GM18909 (cell line): ENCODE measurements around the gene ATP6V1F.

Experiments used
- ATAC-seq: cut with Tn5 transposase; IDR thresholded peaks from one replicate; pipeline ENCODE4 v1.9.1; 2021; ENCODE audit warnings: mild to moderate bottlenecking; ENCODE audit not compliant: unreplicated experiment, poor library complexity

The ATP6V1F gene

DNA sequence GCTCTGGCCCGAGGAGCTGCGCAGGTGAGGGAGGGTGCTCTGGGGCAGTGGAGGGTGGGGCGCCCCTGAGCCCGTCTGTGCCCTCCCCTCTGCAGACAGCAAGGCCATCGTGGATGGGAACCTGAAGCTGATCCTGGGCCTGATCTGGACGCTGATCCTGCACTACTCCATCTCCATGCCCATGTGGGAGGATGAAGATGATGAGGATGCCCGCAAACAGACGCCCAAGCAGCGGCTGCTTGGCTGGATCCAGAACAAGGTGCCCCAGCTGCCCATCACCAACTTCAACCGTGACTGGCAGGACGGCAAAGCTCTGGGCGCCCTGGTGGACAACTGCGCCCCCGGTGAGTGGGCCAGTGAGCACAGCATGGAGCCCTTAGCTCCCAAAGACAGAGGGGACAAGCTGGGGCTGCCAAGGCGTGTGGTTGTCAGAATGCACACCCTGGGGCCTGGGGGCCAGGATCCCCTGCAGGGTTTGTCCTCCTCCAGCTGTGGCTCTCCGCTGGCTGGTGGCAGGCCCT, 27.4 kb upstream of the ATP6V1F start:
- no peak for ATAC-seq

DNA sequence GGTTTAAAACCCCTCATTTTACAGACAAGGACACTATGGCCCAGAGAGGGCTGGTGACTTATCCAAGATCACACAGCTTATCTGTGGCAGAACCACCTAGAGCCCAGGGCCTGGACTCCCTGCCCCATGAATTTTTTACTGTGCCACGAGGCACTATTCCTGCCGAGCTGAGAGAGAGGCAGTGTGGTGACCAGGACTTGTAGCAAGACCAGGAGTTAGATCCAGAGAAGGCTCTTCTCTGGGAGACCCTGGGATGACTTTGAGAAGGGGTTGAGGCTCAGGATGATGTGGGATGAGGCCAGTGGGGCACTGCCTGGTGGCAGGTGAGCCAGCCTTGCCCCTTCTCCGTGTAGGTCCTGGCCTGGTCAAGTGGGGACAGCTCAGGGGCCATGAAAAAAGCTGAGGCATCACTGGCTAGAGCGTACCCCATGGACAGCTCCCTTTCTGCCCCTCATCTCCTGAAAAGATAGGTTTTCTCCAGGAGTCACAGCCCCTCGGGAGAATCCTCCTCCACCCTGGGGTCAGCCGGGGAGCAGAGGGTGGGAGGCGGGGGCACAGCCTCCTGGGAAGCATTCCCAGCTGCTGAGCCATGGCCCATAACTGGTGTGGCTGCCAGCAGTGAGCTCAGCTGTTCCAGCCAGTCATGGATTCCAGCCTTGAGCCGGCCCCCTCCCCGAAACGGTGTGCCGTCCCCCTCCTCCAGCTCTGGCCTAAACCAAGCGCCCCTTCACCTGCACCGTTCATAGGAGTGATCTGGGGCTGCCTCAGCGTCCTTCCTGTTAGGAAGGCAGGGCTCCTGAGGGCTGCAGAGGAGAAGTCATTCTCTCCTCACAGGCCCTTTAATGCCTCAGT, 26.6 kb upstream of the ATP6V1F start:
- no peak for ATAC-seq

DNA sequence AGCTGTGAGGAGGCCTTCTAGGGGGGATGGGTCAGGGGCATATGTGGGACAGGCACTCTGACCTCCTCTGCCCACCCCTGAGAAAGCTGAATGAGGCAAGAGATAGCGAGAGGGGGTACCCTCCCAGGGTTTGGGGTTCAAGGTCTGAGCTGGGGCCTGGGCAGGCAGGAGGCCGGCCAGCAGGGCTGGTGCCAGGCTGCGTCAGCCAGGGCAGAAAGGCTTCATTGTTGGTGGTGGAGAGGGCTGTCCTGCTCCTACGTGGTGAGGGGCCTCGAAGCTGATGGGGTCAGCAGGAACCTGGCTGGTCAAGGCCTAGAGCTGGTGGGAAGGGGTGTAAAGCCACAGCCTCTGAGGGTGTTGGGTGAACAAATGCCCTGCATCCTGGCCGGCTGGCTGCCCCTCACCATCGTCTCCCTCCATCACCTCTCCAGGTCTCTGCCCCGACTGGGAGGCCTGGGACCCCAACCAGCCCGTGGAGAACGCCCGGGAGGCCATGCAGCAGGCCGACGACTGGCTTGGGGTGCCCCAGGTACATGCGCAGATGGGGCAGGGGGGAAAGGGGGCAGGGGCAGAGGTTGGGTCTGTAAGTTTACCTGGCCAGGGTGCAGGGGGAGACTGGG, 25.8 kb upstream of the ATP6V1F start:
- ATAC-seq = no peak

DNA sequence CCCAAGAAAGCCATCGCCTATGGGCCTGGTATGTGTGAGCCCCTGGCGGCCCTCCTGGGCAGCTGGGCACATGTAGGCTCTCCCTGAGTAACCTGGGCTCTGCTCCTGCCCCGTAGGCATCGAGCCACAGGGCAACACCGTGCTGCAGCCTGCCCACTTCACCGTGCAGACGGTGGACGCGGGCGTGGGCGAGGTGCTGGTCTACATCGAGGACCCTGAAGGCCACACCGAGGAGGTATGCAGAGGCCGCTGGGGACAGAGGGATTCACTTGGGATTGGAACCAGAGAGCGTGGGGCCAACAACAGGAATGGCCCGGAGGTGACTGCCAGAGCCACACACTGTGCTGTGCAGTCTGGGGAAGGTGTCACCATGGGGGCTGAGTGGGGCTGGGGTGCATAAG, 25.1 kb upstream of the ATP6V1F start:
- ATAC-seq = no peak

DNA sequence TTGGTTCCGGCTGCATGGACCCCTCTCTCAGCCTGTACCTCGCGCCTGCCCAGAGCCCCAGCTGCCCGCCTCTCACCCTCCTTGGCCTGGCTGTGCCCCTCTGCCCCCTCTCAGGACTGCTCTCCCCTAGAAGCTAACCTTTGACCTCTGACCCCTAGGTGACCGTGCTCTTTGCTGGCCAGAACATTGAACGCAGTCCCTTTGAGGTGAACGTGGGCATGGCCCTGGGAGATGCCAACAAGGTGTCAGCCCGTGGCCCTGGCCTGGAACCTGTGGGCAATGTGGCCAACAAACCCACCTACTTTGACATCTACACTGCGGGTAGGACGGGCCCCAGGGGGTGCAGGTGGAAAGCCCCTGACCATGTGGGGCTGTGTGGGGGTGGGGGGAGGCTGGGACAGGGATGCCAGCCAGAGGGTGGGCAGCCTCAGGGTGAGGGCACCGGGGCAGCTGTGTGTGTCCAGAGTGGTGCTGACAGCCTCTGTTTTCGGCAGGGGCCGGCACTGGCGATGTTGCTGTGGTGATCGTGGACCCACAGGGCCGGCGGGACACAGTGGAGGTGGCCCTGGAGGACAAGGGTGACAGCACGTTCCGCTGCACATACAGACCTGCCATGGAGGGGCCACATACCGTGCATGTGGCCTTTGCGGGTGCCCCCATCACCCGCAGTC, 24.4 kb upstream of the ATP6V1F start:
- no peak for ATAC-seq

DNA sequence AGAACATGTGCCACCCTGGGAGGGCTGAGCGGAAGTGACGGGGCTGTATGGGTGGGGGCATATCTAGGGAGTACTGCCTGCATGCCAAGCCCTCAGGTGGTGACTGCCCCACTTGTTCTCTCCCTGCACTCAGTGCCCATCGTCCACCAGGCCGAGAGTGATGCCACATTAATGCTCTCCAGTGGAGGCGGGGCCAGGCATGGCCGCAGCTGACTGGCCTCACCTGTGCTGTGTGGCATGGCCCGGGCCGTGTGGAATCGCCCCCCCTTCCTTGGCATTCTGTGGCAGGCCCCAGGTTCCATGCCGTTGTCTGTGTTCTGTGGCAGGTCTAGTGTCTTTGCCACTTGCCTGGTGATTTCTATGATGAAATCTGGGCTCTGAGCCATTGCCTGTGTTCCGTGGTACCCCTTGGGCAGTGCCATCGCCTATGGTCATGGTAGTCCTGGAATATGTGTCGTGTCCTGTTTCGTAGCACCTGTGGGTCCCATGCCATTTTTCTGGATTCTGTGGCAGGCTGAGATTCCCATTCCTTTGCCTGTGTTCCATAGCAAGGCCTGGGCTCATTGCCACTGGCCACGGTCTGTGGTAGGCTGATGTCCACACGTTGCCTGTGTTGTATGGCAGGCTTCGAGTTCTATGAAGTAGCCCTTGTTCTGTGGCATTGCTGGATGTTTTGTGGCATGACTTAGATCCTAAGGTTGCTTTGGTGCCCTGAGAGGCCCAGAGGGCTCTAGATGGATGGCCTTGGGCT, 23.5 kb upstream of the ATP6V1F start:
- ATAC-seq = no peak

DNA sequence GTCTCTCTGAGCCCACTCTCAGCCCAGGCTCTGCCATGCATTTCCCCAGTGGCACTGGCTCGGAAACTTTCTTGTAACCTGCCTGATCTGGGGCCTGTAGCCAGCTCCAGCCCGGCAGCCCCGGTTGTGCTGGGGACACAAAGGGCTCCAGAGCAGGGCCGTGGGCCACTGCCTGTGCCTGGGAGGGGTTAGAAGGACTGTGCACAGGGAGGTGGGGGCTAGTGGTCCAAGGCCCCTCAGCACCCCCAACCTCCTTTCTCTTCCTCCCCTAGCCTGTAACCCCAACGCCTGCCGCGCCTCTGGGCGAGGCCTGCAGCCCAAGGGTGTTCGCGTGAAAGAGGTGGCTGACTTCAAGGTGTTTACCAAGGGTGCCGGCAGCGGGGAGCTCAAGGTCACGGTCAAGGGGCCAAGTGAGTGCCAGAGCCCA, 22.9 kb upstream of the ATP6V1F start:
- ATAC-seq = no peak

DNA sequence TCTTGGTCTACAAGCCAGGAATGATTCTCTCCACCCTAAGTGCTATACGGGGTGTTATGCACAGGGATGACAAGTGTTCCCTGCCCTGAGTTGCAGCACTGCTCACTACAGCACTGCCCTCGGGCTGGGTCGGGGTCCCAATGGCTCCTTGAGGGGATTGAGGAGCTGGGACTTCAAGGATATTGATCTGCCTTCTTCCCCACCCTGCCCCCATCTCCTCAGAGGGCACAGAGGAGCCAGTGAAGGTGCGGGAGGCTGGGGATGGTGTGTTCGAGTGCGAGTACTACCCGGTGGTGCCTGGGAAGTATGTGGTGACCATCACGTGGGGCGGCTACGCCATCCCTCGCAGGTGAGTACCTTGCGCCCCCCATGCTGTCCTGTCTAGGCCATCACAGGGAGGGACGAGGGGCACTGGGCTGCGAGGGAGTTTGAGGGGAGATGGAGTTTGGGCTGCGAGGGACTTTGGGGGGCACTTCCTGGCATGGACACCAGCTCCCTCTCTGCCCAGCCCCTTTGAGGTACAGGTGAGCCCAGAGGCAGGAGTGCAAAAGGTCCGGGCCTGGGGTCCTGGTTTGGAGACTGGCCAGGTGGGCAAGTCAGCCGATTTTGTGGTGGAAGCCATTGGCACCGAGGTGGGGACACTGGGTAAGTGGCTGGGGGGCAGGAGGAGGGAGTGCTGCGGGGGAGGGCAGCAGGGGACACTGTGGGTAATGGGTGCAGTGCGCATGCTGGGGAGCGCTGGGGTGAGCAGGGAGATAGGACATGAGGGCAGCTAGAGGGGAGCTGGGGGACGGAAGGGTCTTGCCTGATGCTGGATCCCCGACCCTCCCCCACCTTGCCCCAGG, 22.1 kb upstream of the ATP6V1F start:
- ATAC-seq = no peak

DNA sequence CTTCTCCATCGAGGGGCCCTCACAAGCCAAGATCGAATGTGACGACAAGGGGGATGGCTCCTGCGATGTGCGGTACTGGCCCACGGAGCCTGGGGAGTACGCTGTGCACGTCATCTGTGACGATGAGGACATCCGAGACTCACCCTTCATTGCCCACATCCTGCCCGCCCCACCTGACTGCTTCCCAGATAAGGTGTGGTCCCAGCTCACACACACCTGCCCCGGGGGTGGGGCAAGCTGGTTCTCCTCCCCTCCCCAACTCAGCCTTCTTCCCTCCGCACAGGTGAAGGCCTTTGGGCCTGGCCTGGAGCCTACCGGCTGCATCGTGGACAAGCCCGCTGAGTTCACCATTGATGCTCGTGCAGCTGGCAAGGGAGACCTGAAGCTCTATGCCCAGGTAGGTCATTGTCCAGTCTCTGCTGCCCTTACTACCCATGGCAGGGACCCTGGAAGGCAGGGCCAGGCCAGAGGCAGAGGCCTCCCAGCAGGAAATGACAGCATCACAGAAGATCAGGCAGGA, 21.4 kb upstream of the ATP6V1F start:
- no peak for ATAC-seq

DNA sequence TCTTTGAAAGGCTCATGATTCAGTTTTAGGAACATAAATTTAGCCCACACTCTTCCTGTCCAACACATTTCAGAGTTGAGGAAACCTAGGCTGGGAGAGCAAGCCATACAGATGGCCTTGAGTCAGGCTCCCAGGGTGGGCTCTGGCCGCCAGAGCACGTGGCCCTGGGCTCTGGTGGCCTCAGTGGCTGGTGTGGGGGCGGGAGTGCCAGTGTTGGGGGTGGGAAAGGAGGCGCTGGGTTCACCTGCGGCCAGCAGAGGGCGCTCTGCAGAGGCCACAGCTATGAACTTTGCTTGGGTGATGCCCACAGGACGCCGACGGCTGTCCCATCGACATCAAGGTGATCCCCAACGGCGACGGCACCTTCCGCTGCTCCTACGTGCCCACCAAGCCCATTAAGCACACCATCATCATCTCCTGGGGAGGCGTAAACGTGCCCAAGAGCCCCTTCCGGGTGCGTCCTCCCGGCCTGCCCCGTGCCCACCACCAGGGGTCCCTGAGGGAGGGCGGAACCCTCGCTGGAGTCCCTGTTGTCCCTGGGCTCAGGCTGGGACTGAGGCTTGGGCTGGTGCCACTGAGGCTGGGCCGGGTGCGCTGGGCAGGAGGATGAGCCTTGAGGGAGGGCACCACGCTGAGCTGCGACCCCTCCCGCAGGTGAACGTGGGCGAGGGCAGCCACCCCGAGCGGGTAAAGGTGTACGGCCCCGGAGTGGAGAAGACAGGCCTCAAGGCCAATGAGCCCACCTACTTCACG, 20.6 kb upstream of the ATP6V1F start:
- ATAC-seq = no peak

DNA sequence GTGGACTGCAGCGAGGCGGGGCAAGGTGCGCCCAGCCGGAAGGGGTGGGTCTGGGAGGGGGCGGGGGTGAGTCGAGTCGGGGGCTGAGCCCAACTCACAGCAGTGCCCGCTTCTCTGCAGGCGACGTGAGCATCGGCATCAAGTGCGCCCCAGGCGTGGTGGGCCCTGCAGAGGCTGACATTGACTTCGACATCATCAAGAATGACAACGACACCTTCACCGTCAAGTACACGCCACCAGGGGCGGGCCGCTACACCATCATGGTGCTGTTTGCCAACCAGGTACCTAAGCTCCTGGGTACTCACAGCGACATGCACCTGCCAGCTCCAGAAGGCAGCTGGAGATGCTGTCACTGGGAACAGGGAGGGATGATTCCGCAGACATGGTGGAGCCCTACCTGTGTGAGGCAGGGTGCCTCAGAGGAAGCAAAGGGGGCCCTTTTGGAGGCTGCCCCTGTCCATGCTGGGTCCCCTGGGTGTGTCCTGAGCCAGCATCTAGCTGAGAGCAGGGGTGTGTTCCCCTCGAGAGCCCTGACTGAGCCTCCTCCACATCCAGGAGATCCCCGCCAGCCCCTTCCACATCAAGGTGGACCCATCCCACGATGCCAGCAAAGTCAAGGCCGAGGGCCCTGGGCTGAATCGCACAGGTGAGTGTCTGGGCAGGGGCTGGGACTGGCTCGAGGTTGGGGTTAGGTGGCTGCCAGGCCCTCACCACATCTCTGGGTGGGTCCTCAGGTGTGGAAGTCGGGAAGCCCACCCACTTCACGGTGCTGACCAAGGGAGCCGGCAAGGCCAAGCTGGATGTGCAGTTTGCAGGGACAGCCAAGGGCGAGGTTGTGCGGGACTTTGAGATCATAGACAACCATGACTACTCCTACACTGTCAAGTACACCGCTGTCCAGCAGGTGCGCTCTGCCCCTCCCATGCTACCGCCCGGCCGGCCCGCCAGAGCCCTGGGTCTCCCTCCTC, 19.7 kb upstream of the ATP6V1F start:
- ATAC-seq = no peak

DNA sequence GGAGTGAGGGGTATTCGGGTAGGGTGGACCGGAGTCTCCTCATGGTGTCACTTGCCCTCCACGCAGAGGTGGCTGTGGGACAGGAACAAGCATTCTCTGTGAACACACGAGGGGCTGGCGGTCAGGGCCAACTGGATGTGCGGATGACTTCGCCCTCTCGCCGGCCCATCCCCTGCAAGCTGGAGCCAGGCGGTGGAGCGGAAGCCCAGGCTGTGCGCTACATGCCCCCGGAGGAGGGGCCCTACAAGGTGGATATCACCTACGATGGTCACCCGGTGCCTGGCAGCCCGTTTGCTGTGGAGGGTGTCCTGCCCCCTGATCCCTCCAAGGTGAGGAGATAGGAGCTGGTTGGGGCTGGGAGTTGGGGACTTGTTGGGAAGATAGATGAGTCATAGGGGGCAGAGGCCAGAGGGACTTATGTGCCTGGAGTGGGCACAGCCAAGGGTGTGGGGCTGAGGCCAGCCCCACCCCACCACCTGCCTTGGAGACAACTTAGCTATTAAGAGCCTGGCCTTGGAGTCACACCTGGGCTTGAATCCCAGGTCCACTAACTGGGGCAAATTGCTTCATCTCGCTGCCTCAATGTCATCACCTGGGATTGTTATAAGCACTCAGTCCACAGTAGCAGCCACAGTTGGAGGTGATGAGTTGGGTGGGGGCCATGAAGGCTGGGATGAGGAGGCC, 18.6 kb upstream of the ATP6V1F start:
- no peak for ATAC-seq

DNA sequence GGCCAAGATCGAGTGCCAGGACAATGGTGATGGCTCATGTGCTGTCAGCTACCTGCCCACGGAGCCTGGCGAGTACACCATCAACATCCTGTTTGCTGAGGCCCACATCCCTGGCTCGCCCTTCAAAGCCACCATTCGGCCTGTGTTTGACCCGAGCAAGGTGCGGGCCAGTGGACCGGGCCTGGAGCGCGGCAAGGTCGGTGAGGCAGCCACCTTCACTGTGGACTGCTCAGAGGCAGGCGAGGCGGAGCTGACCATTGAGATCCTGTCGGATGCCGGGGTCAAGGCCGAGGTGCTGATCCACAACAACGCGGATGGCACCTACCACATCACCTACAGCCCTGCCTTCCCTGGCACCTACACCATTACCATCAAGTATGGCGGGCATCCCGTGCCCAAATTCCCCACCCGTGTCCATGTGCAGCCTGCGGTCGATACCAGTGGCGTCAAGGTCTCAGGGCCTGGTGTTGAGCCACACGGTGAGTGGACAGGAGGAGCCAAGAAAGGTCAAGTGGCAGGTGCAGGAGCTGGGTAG, 17.8 kb upstream of the ATP6V1F start:
- no peak for ATAC-seq

DNA sequence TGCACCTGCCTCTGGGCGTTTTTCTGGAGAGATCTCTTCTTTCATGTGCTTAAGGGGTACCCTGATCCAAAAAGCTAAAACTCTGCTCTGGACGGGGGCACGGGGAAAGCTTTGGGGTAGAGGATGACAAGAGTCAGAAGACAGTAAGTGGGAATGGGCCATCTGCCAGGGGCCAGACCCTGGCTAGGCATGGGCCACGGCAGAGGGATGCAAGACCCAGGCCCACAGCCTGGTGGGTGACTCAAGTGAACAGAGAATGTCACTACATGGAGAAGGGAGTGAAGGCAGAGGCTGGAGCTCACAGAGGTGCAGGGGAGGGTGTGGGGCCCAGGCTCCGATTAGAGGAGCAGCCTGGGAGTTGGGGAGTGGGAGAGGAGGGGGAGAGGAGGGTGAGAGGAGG, 17.2 kb upstream of the ATP6V1F start:
- no peak for ATAC-seq

DNA sequence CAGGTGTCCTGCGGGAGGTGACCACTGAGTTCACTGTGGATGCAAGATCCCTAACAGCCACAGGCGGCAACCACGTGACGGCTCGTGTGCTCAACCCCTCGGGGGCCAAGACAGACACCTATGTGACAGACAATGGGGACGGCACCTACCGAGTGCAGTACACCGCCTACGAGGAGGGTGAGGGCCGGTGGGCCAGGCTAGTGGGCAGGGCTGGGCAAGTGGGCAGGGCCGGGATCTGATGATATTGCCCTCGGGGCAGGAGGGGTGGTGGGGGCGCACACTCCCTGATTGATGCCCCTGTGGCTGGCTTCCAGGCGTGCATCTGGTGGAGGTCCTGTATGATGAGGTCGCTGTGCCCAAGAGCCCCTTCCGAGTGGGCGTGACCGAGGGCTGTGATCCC, 16.7 kb upstream of the ATP6V1F start:
- ATAC-seq = no peak

DNA sequence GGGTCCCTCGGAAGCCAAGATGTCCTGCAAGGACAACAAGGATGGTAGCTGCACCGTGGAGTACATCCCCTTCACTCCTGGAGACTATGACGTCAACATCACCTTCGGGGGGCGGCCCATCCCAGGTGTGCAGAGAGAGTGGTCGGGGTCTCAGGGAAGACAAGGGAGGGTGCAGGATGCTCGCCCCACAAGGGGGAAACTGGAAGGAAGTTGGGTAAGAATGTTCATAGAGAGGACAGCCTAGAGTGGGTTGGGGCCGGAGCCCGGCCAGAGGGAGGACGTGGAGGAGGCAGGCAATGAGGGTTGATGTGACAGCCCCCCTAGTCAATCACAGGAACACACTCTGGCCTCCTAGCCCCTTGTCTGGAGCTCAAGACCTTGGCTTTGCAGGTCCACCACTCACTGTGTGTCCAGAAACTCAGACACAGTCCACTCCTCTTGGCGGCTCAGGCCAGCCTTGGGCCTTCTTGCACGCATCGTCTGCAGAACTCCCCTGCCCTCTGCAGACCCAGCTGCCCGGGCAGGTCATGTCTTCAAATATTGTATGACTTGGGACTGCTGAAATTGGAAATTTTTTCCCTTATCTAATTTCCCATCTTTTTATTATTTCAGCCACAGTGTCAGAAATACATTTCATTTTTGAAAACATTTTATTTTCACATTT, 15.7 kb upstream of the ATP6V1F start:
- ATAC-seq = no peak
